ENCODE results near the gene MRPL51. TPM values are rescaled to one million over a fixed set of nuclear protein-coding genes. Genes with fewer than 3 reads are reported as not detected.
"Not testable (repeated sequence)": the region's sequence is repeated elsewhere in the genome, so short reads cannot be mapped to it uniquely, and the experiment has no call there.

MRPL51 gene
- polyA plus RNA-seq, 1 donor from 2014 or later = 117 TPM

DNA sequence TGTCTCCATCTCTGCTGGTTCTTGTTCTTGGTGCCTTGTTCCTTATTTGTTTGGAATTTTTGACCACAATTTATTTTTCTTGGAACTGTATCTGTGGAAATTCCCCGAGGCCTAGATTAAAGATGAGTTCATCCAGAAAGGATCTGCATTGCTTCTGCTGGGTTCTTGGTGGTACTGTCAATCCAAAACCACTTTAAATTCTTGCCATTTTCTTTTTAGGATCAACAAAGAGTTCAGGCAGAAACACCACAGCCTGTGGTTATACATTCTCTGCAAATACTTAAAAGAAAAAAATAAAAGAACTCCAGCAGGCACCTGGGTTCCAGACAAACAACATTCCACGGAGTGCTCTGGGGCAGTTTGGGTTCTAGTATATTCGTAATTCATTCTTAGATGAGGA is 16.6 kb downstream of the MRPL51 start:
- Histone ChIP-seq H3K79me2 (replicated peaks; ENCODE audit: insufficient read depth, low read length) (no peaks in the 10 kb centered on the region), H3K9ac (ENCODE audit: low read length) (no peak overlapping the region), H3F3A (ENCODE audit: insufficient read depth, low read length, poor library complexity, severe bottlenecking) (no peaks in the 10 kb centered on the region), H3K9me2 (ENCODE audit: insufficient read depth, low read length) (no peaks in the 10 kb centered on the region), H2AFZ (ENCODE audit: low read depth, low read length) (no peak overlapping the region), H3K27ac (ENCODE audit: low read length) (no peak overlapping the region), H3K9me3 (ENCODE audit: low read length) (no peaks in the 10 kb centered on the region), H3K36me3 (ENCODE audit: insufficient read depth, low read length) (no peaks in the 10 kb centered on the region), H3K27me3 (ENCODE audit: insufficient read depth, low read depth, low read length) (no peaks in the 10 kb centered on the region), H3K4me2 (ENCODE audit: low read length) (no peak overlapping the region), H3K4me3 (ENCODE audit: low read length) (no peak overlapping the region), H4K20me1 (ENCODE audit: insufficient read depth) (no peaks in the 10 kb centered on the region)
- TF ChIP-seq MXI1 (conservative IDR thresholded peaks at IDR 0.05; ENCODE audit: poor library complexity, severe bottlenecking) = no peak
- TF ChIP-seq TAF1 (IDR thresholded peaks at IDR 0.05; ENCODE audit: low read depth) = no peak
- no peak for TF ChIP-seq RAD21 (conservative IDR thresholded peaks at IDR 0.05)
- no peak for TF ChIP-seq EP300 (conservative IDR thresholded peaks at IDR 0.05; ENCODE audit: poor library complexity, severe bottlenecking)
- no peak for TF ChIP-seq POLR2AphosphoS5 (IDR thresholded peaks at IDR 0.05)
- no peak for TF ChIP-seq REST (IDR thresholded peaks at IDR 0.05; ENCODE audit: borderline replicate concordance)
- TF ChIP-seq, protein P1, sequence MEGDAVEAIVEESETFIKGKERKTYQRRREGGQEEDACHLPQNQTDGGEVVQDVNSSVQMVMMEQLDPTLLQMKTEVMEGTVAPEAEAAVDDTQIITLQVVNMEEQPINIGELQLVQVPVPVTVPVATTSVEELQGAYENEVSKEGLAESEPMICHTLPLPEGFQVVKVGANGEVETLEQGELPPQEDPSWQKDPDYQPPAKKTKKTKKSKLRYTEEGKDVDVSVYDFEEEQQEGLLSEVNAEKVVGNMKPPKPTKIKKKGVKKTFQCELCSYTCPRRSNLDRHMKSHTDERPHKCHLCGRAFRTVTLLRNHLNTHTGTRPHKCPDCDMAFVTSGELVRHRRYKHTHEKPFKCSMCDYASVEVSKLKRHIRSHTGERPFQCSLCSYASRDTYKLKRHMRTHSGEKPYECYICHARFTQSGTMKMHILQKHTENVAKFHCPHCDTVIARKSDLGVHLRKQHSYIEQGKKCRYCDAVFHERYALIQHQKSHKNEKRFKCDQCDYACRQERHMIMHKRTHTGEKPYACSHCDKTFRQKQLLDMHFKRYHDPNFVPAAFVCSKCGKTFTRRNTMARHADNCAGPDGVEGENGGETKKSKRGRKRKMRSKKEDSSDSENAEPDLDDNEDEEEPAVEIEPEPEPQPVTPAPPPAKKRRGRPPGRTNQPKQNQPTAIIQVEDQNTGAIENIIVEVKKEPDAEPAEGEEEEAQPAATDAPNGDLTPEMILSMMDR (IDR thresholded peaks at IDR 0.05; ENCODE audit: poor library complexity, severe bottlenecking) = no peak
- TF ChIP-seq SMC3 (conservative IDR thresholded peaks at IDR 0.05; ENCODE audit: poor library complexity) = no peak
- TF ChIP-seq EZH2 (IDR thresholded peaks at IDR 0.05; ENCODE audit: borderline replicate concordance, insufficient read depth, low read length, poor library complexity, severe bottlenecking) = no peak

GRCh38 chr12:6475233-6475975 is 17.7 kb downstream of the MRPL51 start:
- H3K79me2 ChIP-seq (replicated peaks; ENCODE audit: insufficient read depth, low read length); H3K36me3 ChIP-seq (ENCODE audit: insufficient read depth, low read length); H3K27me3 ChIP-seq (ENCODE audit: insufficient read depth, low read depth, low read length); H3K9ac ChIP-seq (ENCODE audit: low read length); H3K9me2 ChIP-seq (ENCODE audit: insufficient read depth, low read length); H3K4me3 ChIP-seq (ENCODE audit: low read length); H4K20me1 ChIP-seq (ENCODE audit: insufficient read depth); H3F3A ChIP-seq (ENCODE audit: insufficient read depth, low read length, poor library complexity, severe bottlenecking); H3K27ac ChIP-seq (ENCODE audit: low read length); H2AFZ ChIP-seq (ENCODE audit: low read depth, low read length); H3K4me2 ChIP-seq (ENCODE audit: low read length); H3K9me3 ChIP-seq (ENCODE audit: low read length): not testable (repeated sequence)

All from neural cell (in vitro differentiated cells).